ENCODE data around the gene TBC1D12.

Gene TBC1D12

GRCh38 chr10:94578790-94579189, 176.4 kb downstream of the TBC1D12 start:
- TF ChIP-seq CTCF (IDR thresholded peaks at IDR 0.05; ENCODE audit: low read depth, low read length), result no peak
- DNase-seq (ENCODE audit: extremely low read depth, low read depth), result no peak

GRCh38 chr10:94583124-94583523, 180.8 kb downstream of the TBC1D12 start:
- no peak for TF ChIP-seq CTCF (IDR thresholded peaks at IDR 0.05; ENCODE audit: low read depth, low read length)
- DNase-seq (ENCODE audit: extremely low read depth, low read depth), result no peak
